GM18951 (cell line): ENCODE results near the gene IQSEC1.

Experiments
- POLR2A ChIP-seq: IDR thresholded peaks from 4 replicates; pipeline ENCODE4 v1.6.1; 2011; ENCODE audit warnings: mild to moderate bottlenecking; ENCODE audit not compliant: insufficient read length, insufficient read depth; ENCODE audit errors: extremely low read depth
- in situ Hi-C: fragments of 300-500 bp; cut with MboI; formaldehyde crosslinking; loops from one replicate; pipeline ENCODE4 v1.12.0; 2022; ENCODE audit warnings: low sequenced_read_pairs, mixed read lengths, inconsistent platforms; ENCODE audit not compliant: unreplicated experiment

Gene IQSEC1

GRCh38 chr3:13041113-13041776, 32.0 kb downstream of the IQSEC1 start:
- no peak for TF ChIP-seq POLR2A
- in situ Hi-C loops, result no loop called here

GRCh38 chr3:13040361-13041074, 32.7 kb downstream of the IQSEC1 start:
- TF ChIP-seq POLR2A, result peak; percentile 15
- in situ Hi-C loops, result no loop called here

DNA sequence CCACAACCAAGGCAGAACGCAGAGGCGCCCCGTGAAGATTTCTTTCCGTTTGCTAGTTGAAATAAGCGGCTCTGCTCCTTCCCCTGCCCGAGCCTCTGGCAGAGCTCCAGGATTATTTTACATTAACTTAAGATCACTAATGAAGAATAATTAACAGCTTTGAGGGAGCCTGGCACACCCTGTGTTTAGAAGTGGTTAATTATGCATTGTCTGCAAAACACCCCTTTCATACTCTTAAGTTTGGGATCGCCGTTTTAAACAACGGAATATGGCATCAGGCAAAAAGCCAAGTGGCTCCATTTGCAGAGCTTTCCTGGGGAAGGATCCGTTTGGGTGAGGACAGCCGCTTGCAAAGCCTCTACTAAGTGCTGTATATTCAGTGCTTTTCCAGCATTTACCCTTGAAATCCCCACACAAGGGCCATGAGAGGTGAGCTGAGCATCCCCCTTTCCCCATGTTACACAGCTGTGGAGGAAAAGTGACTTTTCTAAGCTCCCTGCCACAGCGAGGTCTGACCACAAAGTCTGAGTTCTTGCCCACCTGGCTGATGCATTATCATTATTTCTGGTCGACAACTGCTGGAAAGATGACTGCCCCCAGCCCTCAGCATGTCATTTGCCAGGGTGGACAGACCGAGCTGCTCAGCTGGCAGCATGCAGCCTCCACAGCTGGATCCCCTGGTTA, 33.9 kb downstream of the IQSEC1 start:
- in situ Hi-C loops, result no loop called here
- no peak for TF ChIP-seq POLR2A

GRCh38 chr3:13037458-13038117, 35.6 kb downstream of the IQSEC1 start:
- no peak for TF ChIP-seq POLR2A
- in situ Hi-C loops, result no loop called here

- in situ Hi-C loops, result no loop called here
- no peak for TF ChIP-seq POLR2A
Measured at GRCh38 chr3:13034861-13035260, 38.4 kb downstream of the IQSEC1 start.

DNA sequence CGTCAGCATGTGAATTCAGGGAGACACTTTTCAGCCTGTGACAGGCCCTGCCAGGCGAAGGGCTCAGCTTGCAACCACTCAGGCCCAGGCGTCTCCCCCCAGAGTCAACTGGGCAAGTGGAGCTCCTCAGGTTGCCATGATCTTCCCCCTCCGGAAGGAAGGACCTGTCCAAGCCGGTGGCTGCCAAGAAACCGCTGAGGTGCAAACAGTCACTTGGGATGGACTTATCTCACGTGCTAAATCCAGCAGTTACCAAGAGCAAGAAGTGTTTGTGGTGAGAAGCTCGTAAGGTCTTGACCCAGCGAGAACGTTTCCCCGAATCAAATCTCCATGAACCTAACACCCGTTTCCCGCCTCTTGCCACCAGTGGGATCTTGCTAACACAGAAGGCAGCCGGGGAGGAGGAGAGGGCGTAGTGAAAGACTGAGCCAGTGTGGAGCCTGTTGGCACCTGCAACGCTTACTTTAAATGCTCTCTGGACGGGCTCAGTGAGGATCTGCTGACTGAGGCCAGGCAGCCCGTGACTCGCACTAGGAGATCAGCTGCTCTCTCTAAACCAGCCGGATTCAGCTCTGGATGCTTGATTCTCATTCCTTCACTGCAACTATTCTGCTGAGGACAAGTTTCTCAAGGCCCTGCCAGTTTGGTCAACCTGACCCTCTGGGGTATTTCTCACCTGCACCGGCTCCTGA, 39.0 kb downstream of the IQSEC1 start:
- in situ Hi-C loops, result no loop called here
- no peak for TF ChIP-seq POLR2A

- TF ChIP-seq POLR2A, result no peak
- in situ Hi-C loops, result no loop called here
Measured at GRCh38 chr3:13032206-13032605, 41.0 kb downstream of the IQSEC1 start.

- in situ Hi-C loops, result no loop called here
- no peak for TF ChIP-seq POLR2A
Measured at GRCh38 chr3:13031621-13032020, 41.6 kb downstream of the IQSEC1 start.

GRCh38 chr3:13030684-13031083, 42.5 kb downstream of the IQSEC1 start:
- TF ChIP-seq POLR2A, result no peak
- in situ Hi-C loops, result no loop called here

- in situ Hi-C loops, result no loop called here
- no peak for TF ChIP-seq POLR2A
Measured at GRCh38 chr3:13028010-13028821, 45.0 kb downstream of the IQSEC1 start.

DNA sequence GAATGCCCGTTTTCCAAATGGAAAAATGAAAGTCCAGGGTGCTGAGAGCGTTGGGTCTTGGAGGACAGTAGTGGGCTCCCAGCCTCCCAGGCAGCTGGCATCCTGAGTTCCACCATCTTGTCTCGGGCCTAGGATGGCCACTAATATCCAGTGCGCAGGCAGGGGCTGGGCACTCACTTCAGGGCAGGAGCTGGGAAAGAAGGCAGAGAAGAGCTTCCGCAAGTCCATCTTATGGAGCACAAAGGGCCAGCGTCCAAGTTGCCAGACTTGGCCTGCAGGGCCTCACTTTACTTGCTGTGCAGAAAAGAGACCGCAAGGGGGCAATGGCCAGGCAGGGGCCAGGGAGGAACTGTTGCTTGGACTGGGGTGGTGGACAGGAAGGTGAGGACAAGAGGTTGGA, 46.1 kb downstream of the IQSEC1 start:
- in situ Hi-C loops, result no loop called here

DNA sequence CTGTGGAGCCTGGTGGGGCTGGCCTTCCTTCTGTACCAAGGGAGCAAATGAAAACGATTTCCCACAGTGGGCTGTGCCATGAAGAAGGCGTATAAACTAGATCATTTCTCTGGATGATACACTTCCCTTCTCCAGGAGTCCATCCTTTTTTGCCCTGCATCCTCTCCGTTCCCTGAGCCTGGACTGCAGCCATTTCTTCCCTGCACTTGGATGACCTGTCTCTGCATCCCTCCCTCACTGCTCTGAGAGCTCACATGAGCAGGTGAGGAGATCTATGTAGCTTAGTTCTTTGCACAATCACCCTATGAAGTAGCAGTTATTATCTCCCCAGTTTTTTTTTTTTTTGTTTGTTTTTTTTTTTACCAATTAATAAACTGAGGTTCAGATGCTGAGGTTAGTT, 46.7 kb downstream of the IQSEC1 start:
- TF ChIP-seq POLR2A, result no peak
- in situ Hi-C loops, result no loop called here

More for the DNA sequence above, 46.1 kb downstream of the IQSEC1 start:
- no peak for TF ChIP-seq POLR2A
